HG02798 (cell line): ENCODE measurements around the gene ARID5A.

Experiments used
- ATAC-seq: cut with Tn5 transposase; IDR thresholded peaks from one replicate; pipeline ENCODE4 v1.9.1; 2021; ENCODE audit warnings: mild to moderate bottlenecking; ENCODE audit not compliant: unreplicated experiment, poor library complexity

ARID5A gene

DNA sequence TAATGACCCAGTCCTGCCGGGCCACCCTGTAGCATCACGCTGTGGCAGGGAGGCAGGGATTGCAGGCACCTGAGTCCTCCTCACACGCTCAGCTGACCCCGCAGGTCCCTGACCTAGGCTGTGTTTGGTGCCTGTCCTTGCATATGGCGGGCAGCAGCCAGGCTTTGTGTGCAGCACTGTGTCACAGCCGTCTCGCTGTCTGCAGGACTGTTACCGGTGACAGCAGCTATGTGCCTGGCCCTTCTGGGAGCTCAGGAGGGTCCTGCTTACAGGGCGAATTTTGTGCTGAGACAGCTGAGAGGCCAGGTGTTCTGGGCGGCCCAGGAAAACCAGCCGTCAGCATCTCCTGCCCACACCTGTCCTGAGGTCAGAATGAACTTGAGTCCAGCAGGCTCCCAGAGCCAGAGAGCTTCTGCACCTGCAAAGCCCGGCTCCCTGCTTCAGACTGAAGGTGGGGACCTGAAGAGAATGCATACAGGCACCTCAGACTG is 10.4 kb upstream of the ARID5A start:
- ATAC-seq = no peak

GRCh38 chr2:96526615-96527285 is 9.8 kb upstream of the ARID5A start:
- ATAC-seq = no peak

DNA sequence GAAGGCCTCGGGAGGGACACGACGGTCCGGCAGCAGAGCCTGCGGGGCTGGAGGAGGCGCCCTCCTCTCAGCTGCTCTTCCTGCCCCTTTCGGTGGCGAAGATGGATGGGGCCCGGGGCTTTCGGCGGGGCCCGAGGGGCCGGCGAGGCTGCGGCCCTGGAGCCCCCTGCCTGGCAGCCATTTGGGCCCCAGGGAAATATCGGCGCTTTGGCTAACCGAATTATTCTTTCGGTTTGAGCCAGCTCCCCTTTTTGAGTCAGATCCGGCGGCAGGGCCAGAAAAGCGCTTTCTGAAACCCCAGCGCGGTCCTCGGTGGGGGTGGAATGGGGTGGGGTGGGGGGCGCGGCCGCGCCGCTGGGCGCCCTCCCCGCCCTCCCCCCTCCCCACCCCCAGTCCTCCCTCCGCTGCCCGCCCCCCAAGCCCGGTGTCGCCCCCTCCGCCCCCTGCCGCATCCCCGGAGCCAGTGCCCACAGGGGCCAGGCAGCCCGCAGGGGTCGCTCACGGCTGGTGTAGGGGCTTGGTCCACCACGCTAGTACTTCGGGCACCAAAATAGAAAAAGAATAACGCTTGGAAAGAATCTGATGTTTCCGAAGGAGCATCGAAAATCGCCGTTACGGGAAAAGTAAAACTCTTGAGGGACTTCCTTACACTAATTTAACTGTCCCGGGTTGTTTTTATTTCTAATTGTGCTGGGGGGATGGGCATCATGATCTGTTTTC is 9.1 kb upstream of the ARID5A start:
- ATAC-seq = peak; percentile 28

DNA sequence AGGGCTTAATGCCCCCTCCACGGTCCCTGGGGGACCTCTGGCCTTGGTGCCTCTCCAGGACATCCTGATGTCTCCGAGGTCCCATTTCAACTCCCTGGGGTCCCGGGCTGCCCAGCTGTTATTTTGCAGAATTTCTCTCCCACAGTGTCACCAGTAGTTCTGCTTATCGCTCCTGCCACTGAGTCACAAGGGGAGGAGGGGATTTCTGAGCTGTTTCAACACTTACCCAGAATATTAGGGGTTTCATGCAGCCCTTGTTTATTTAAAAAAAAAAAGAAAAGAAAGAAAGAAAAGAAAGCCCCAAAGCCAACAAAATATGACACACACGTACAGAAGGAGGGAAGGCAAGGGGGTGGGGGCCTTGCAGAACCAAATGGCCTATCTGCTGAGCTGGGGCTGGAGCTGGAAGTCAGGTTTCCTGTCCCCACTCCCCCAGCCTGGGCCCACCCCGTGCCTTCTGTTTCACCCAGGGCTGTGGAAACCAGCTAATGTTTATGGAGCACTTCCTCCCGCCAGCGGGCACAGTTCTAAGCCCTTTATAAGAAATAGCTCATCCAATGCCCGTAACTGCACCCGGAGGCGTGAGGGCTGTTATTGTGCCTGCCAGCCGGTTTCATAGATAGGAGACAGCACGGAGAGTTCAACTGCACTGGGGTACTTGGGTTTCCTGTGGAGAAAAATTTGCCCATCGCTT is 8.4 kb upstream of the ARID5A start:
- ATAC-seq = no peak

DNA sequence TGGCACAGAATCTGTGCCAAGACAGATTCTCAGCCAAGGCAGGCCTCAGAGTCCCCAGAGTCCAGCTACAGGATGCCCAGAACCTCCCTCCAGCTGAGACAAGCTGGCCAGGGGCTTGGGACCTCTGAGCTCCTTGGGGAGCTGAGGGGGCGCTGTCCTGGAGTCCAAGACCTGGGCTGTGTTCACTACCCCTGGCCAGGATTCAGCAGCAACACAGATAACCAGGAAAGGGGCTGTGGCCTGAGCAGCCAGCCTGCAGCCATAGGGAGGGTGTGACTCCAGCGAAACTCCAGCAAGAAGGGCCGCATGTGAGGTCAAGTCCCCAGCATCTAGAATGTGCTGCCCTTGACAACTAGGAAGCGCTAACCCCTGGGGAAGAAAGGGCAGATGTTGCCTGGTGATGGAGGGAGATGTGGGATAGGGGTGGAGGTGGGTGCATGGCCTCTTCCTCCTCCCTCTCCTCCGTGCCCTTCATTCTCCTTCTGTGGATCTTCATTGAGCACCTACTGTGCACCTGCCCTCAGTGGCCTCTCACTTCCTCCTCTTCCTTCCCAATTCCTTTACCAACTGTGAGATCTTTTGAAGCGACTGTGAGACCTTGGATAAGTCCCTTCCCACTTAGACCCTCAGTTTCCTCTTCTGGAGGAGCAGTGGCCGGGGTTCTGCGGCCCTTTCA is 7.7 kb upstream of the ARID5A start:
- ATAC-seq = no peak

GRCh38 chr2:96529376-96530143 is 7.0 kb upstream of the ARID5A start:
- no peak for ATAC-seq

DNA sequence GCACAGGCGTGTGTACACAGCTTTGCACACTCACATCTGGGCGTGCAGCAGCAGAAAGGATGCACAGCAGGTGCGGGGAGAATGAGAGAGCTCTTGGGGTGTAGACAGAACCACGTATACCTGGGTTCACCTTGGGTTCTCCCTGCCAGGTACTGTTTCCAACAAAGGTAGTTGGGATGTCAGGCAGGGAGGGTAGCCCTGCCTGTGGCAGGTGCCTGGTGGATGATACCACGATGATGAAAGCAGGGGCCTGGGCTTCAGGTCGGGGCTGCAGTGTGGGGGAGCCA is 6.5 kb upstream of the ARID5A start:
- ATAC-seq = no peak

DNA sequence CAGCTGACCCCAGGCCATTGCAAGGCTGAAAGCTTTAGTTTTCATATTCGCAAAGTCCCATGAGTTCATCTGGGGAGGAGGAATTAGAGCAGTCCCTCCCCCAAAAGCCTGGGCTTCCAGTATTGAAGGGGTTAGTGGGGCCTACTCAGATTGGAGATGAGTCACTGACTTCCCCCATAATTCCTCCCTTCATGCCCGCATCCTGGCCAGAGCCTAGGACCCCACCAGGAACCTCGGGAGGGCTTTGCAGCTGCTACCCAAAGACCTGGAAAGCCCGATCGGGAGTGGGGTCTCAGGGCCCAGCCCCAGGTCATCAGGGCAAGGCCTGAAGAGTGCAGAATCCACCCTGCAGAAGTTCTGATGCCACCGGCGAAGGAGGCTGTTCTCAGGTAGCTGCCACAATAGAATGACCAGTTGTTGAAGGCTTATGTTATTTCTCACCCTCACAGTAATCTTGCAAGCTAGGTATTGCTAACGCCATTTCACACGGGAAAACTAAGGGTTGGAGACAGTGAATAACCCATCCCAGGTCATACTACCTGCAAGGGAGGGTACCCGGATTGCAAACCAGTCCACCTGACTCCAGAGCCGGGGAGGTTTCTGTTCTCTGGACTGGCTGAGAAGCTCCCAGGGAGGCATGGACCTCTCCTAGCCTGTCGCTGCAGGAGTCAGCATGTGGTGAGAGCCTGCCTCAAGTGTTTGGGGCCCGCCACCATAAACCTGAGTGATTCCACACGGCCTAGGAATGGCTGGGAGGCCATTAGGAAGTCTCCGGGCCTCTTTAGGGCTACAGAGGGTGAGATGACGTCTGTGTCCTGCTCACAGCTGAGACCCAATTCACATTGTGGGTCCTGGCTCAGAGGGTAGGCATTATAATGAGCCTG is 5.8 kb upstream of the ARID5A start:
- ATAC-seq = no peak

DNA sequence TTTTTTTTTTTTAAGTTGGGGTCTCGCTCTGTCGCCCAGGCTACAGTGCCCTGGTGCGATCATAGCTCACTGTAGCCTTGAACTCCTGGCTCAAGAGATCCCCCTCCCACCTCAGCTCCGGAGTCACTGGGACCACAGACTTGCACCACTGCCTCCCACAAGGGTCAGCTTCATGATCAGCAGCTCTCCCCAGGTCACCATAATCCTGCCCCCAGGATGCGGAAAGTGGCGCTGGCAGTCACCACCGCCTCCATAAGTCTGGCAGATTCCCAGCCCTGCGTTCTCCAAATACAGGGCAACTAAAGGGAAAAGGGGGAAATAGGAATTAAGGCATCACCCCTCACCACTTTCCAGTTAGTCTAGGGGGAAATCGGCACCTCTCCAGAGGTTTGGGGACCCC is 5.2 kb upstream of the ARID5A start:
- no peak for ATAC-seq

DNA sequence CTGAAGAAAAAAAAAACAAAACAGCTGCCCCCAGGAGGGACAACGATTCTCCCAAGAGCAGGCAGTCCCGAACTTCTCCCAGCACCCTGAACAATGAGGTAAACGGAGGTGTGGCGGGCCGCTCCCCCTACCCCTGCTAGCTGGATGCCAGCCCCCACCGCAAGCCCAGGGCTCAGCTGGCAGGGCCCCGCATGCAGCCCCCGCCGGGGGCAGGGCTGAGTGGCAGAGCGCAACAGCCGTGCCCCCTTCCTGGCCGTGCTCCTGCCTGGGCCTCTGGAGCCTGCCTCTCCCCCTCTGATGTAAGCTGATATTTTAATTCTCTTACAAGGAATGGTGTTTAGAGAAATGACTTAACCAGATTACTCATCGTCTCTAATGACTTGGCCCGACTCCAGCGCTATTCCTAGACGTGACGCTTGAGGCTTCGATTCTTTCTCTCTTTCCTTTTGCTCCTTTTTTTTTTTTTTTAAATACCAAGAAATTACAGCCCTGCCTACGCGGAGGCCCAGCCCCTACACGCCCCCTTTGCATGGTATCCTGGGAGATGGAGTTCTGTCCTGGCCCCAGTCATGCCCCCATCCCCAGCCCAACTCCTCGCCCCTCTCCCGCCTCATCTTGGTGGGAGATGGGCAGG is 4.6 kb upstream of the ARID5A start:
- peak; percentile 29 for ATAC-seq

DNA sequence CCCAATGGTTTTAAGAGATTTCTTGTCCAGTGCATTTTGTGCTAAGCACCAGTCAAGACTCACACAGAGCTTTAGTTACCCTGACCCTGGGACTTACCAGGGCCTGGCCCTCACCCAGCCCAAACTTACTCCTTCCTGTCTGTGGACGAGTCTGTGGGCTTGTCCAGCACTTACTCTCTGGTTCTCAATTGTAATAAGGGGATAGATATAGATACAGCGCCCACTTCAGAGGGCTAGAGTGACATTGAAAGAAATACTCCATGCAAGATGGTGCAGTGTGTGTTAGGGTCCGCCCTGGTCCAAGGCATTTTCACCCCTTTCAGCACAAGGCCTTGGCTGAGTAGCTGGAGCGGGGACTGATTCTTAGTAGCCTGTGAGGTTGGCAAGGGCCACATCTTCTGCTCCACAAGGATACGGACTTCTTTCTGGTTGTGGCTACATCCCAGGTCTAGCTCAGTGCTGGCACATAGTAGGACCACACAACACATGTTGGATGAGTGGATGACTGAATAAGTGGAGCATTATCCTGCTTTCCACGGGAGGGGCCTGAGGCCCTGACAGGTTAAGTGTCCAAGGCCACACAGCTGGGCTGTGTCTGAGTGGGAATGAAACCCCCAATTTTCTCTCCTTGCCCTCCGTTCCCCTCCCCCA is 3.8 kb upstream of the ARID5A start:
- no peak for ATAC-seq

GRCh38 chr2:96533292-96534073 is 3.1 kb upstream of the ARID5A start:
- ATAC-seq = no peak

GRCh38 chr2:96534141-96534540 is 2.4 kb upstream of the ARID5A start:
- ATAC-seq = no peak

GRCh38 chr2:96534701-96535181 is 1.8 kb upstream of the ARID5A start:
- no peak for ATAC-seq

DNA sequence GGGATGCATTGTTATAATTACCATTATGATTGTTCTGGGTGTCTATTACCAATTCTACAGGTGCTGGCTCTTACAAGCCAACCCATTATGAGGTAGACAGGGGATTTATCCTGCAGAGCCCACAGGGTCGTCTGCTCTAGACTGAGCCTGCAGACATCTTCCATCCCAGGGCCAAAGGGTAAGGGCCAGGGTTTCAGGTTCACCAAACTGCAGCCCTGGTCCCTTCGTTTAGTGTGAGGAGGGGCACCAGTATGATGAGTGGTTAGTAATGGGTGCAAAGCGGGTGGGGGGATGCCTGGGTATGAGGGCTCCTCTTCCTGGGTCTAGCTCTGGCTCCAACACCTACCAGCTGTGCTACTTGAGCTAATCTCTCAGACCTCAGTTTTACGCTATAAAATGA is 1.2 kb upstream of the ARID5A start:
- no peak for ATAC-seq

DNA sequence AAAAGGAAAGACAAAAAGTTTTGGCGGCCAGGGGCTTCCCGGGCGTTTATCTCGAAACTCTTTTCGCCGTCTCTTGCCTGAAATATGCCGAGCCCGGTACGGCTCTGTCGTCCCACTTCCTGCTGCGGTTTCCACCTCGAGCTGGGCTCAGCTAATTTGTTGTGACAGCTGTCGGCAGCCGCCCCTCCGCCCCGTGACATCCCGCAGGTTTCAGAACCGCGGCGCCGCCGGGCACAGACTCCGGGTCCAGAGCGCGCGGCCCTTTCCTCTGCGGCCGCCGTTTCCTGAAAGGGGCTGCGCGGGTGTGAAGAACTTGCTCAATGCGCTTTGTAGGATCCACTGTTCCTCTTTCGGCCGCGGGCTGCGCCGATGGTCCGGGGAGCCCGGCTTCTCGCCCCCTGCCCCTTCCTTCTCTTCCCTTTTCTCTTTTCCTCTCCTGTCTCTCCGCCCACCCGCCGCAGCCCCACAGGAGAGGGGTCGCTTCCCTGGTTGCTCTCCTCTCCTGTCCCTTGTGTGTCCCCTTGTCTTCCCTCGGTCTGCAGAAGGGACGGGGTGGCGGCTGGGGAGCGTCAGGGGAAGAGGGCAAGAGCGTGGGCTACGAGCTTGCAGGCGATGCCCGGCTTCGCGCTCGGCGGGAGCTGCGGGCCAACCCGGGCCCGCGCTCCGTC is 648 bp downstream of the ARID5A start:
- peak; percentile 63 for ATAC-seq
